ENCODE data around the gene ZFAND3.

GRCh38 chr6:38033442-38033982, 214.0 kb downstream of the ZFAND3 start:
- TF ChIP-seq CTCF (IDR thresholded peaks at IDR 0.05 in 8 of 11, conservative IDR thresholded peaks at IDR 0.05 in 3 of 11) (no peak), POLR2A (IDR thresholded peaks at IDR 0.05) (no peak), POLR2AphosphoS5 (IDR thresholded peaks at IDR 0.05) (no peak)

Measured in spleen (tissue), 7 donors.